GM18907 (cell line): Measurements from ENCODE around the gene EYS.

Experiments
- ATAC-seq: cut with Tn5 transposase; IDR thresholded peaks from one replicate; pipeline ENCODE4 v1.9.1; 2021; ENCODE audit warnings: mild to moderate bottlenecking, moderate library complexity; ENCODE audit not compliant: unreplicated experiment

Gene EYS

GRCh38 chr6:65707126-65707826, at the start of gene EYS:
TSS of gene EYS (minus strand) at chr6:65707226. CDS start at chr6:65495410, 211,816 bp downstream.
- ATAC-seq, result no peak

- ATAC-seq, result no peak
Observed at GRCh38 chr6:65746302-65746701, 39.3 kb upstream of the EYS start.

GRCh38 chr6:65745614-65746013, 38.6 kb upstream of the EYS start:
- no peak for ATAC-seq

GRCh38 chr6:65728879-65729479, 22.0 kb upstream of the EYS start:
- ATAC-seq, result no peak

- ATAC-seq, result no peak
Observed at GRCh38 chr6:65719101-65719500, 12.1 kb upstream of the EYS start.

GRCh38 chr6:65711531-65711930, 4.5 kb upstream of the EYS start:
- no peak for ATAC-seq

GRCh38 chr6:65709099-65709830, 2.2 kb upstream of the EYS start:
- ATAC-seq, result no peak

- no peak for ATAC-seq
Observed at GRCh38 chr6:65708162-65708561, 1.1 kb upstream of the EYS start.

GRCh38 chr6:65706436-65706835, 590 bp downstream of the EYS start:
- no peak for ATAC-seq

- ATAC-seq, result no peak
Observed at GRCh38 chr6:65701325-65701724, 5.7 kb downstream of the EYS start.

- no peak for ATAC-seq
Observed at GRCh38 chr6:65700561-65700960, 6.5 kb downstream of the EYS start.

- no peak for ATAC-seq
Observed at GRCh38 chr6:65692109-65692508, 14.9 kb downstream of the EYS start.

GRCh38 chr6:65680232-65680631, 26.8 kb downstream of the EYS start:
- ATAC-seq, result no peak

- no peak for ATAC-seq
Observed at GRCh38 chr6:65671922-65672321, 35.1 kb downstream of the EYS start.

- no peak for ATAC-seq
Observed at GRCh38 chr6:65667916-65668656, 38.9 kb downstream of the EYS start.

- no peak for ATAC-seq
Observed at GRCh38 chr6:65650086-65650485, 56.9 kb downstream of the EYS start.

- ATAC-seq, result no peak
Observed at GRCh38 chr6:65649392-65649791, 57.6 kb downstream of the EYS start.

- ATAC-seq, result no peak
Observed at GRCh38 chr6:65646544-65646943, 60.5 kb downstream of the EYS start.

- no peak for ATAC-seq
Observed at GRCh38 chr6:65642776-65643175, 64.2 kb downstream of the EYS start.

GRCh38 chr6:65638047-65638831, 68.8 kb downstream of the EYS start:
- ATAC-seq, result no peak
